Fibroblast of the aortic adventitia (primary cell): ENCODE results near the gene ATP4A. TPM values are rescaled to one million over a fixed set of nuclear protein-coding genes. Genes with fewer than 3 reads are reported as not detected.

Experiments
- DNase-seq: peaks from one replicate; pipeline ENCODE4 v3.0.0-alpha.2; 2010; ENCODE audit warnings: low read depth
- H3K4me3 ChIP-seq: 2 replicates; pipeline ENCODE4 v1.5.1; 2011; ENCODE audit warnings: low read depth, mild to moderate bottlenecking, control low read depth, low read length, moderate library complexity
- total RNA-seq: library from RNA; depleted of rRNA; stranded (reverse); fragments of >200 nt; gene quantifications from 2 replicates; pipeline ENCODE4 v1.2.3, GENCODE V29; 2012; ENCODE audit warnings: low replicate concordance
- TF ChIP-seq, protein P1 (sequence below): IDR thresholded peaks from 2 replicates; pipeline ENCODE4 v1.5.1; 2011; ENCODE audit warnings: mild to moderate bottlenecking, low read length, control low read depth, inconsistent platforms; ENCODE audit not compliant: insufficient read depth

The ATP4A gene
- total RNA-seq, 1 donor, result not detected

DNA sequence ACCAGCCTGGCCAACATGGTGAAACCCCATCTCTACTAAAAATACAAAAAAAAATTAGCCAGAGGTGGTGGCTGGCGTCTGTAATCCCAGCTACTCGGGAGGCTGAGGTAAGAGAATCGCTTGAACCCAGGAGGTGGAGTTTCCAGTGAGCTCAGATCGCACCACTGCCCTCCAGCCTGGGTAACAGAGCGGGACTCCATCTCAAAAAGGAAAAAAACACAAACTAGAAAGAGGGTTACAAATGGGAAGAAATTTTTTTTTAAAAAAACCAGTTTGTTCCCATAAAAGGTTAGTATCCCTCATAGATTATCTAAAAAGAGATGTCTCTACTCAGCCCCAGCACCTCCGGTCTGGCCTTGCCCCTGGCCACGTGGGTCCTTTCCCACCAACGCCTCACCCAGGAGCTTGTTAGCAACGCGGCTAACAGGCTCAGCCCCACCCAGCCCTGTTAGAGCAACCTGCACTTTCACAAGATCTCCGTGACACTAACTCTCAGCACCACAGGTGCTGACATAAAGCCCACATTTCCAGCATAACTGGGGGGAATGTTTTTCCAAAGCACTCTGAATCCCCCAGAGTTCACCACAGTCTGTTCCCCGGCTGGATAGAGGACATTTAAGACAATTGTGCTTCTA lies 54.3 kb downstream of the ATP4A start:
- TF ChIP-seq, protein P1, sequence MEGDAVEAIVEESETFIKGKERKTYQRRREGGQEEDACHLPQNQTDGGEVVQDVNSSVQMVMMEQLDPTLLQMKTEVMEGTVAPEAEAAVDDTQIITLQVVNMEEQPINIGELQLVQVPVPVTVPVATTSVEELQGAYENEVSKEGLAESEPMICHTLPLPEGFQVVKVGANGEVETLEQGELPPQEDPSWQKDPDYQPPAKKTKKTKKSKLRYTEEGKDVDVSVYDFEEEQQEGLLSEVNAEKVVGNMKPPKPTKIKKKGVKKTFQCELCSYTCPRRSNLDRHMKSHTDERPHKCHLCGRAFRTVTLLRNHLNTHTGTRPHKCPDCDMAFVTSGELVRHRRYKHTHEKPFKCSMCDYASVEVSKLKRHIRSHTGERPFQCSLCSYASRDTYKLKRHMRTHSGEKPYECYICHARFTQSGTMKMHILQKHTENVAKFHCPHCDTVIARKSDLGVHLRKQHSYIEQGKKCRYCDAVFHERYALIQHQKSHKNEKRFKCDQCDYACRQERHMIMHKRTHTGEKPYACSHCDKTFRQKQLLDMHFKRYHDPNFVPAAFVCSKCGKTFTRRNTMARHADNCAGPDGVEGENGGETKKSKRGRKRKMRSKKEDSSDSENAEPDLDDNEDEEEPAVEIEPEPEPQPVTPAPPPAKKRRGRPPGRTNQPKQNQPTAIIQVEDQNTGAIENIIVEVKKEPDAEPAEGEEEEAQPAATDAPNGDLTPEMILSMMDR, result no peak
- no peak overlapping the region for H3K4me3 ChIP-seq
- DNase-seq, result no peak

DNA sequence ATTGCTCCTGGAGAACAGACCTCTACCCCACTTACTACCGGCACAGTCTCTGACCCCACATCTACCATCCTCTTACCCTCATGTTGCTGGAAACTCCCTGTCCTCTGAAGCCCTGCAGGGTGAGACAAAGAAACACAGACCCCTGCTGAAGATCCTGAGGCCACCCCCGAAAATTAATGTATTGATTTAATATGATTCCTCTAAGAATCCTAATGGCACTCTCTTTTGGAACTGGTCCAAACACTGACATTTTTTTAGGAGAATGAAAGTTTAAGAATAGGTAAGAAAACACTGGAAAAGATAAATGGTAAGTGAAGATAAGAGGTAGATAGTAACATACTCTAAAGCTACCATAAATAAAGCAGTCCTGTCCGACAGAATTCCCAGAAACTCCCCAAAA lies 55.3 kb downstream of the ATP4A start:
- TF ChIP-seq, protein P1, result no peak
- no peak overlapping the region for H3K4me3 ChIP-seq
- DNase-seq, result no peak

DNA sequence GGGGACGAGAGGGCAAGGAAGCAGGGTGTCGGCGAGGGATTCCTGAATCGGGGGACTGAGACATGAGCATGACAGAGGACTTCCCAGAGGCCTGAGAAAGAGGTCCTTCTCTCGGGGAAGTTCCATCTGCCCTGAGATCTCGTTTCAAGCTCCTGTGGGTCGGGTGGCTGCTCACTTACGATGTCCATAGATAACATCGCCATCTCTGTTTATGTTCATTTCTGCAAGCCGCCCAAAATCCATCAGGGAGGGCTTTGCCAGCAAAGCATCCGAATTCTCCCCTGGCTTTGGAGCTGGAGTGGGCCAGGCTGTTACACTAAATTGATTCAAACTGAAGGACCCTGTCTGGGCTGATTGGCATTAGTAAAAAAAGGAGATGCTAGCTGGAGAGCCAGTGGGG lies 55.9 kb downstream of the ATP4A start:
- H3K4me3 ChIP-seq, result no peak overlapping the region
- DNase-seq, result no peak
- TF ChIP-seq, protein P1, result no peak

DNA sequence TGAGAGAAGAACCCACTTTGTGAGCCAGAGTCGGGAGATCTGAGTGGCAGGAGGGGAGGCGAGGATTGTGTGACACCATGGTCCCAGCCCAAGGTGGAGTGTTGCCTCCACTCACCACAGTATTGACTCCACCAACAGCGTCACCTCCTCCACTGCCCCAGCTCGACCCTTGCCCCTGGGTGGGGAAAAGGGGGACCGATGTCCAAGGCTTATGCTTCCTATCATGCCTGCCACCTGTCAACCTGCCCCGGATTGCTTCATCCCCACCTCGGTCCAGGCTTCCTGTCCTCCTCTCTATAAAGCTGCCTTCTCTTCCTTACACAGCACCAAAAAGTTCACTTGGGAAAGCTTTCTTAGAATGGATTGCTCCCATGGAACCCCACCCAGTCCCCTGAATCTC lies 57.4 kb downstream of the ATP4A start:
- DNase-seq, result no peak
- TF ChIP-seq, protein P1, result no peak
- no peak overlapping the region for H3K4me3 ChIP-seq

DNA sequence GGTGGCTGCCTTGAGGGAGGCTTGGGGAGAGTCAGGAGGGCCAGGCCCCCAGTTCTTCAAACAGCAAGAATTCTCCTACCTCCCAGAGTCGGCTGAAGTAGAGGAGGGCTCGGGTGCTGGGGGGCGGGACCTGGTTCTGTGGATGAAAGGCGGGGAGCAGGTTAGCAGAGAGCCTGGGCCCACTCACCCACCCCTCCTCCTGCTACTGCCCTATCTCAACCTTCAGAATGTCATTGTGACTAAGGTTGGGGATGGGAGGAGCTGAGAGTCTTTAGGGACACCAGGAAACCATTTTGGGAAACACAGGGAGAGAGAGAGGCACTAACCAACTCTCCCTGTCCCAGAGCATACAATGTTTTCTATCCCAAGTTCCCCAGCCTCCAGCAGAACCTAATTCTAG lies 60.7 kb downstream of the ATP4A start:
- TF ChIP-seq, protein P1, result no peak
- no peak for DNase-seq
- H3K4me3 ChIP-seq, result no peak overlapping the region

DNA sequence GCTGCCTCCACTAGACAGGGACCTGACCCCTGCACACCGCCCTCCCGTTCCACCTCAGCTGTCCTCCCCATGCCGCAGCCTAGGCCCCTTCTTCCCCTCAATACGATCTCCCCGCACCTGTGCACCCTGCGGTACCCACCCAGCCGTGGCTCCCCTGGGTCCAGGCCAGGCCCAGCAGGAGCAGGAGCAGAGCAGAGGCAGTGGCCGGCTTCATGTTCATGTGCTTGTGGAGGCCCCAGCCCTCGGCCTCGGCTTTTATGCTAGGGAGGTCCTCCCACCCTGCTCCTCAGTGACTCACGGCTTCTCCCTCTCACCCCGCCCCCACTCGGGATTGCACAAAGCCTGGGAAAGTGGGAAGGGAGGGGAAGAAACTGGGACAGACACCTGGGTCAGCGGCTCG lies 61.8 kb downstream of the ATP4A start:
- DNase-seq, result no peak
- TF ChIP-seq, protein P1, result no peak
- H3K4me3 ChIP-seq, result no peak overlapping the region

DNA sequence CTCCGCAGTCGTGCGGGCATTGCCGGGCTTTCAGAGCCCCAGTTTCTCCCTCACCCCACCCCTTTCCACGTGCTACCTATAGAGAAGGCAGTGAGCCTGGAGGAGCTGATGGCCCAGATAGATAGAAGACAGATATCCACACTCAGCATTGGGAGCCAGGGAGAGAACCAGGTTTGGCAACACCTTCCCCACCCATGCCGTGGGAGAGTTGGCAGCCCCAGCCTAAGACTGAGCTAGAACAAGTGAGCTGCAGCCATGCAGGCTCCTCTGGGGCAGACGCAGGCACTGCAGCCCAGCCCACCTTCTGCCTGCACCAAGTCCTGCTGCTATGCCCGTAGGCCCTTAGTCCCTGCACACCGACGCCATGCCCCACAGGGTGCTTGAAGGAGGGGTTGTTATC lies 62.8 kb downstream of the ATP4A start:
- TF ChIP-seq, protein P1, result no peak
- no peak for DNase-seq
- no peak overlapping the region for H3K4me3 ChIP-seq
